Natural killer cell (primary cell): ENCODE data around the gene CLINT1. TPM values are rescaled to one million over a fixed set of nuclear protein-coding genes. Genes with fewer than 3 reads are reported as not detected.

Source experiments
- ATAC-seq, 3 donors: fragments of 150-1000 bp in 2 of 3; fragments of 200-7000 bp in 1 of 3; cut with Tn5 transposase; 1 replicate in 1 of 3; 2 replicates in 2 of 3; pipeline ENCODE4 v1.10.0; 2021; ENCODE audit warnings: mild to moderate bottlenecking in 2 of 3, moderate library complexity in 2 of 3
- DNase-seq, 2 donors: peaks; one replicate each; pipeline versions ENCODE4 v3.0.0 to v3.0.0-alpha.2; 2013 to 2021; ENCODE audit warnings: mixed read lengths in 1 of 2
- H3K27ac ChIP-seq: one replicate; pipeline ENCODE4 v1.5.1; 2013; ENCODE audit warnings: mild to moderate bottlenecking, low read length
- H3K27me3 ChIP-seq: one replicate; pipeline ENCODE4 v1.6.1; 2013; ENCODE audit warnings: low read length; ENCODE audit not compliant: control insufficient read depth, insufficient read depth
- H3K36me3 ChIP-seq: one replicate; pipeline ENCODE4 v1.6.1; 2013; ENCODE audit warnings: low read length; ENCODE audit not compliant: control insufficient read depth, insufficient read depth
- H3K4me1 ChIP-seq: one replicate; pipeline ENCODE4 v1.6.1; 2013; ENCODE audit warnings: low read length; ENCODE audit not compliant: control insufficient read depth, insufficient read depth
- H3K4me3 ChIP-seq: one replicate; pipeline ENCODE4 v1.5.1; 2013; ENCODE audit warnings: low read length
- H3K9me3 ChIP-seq: one replicate; pipeline ENCODE4 v1.6.1; 2013; ENCODE audit warnings: low read length; ENCODE audit not compliant: control insufficient read depth, insufficient read depth
- H3K27ac Mint-ChIP-seq, 2 donors: one replicate each; pipeline ENCODE4 v1.8.0; 2022; ENCODE audit warnings: mild to moderate bottlenecking in 2 of 2, mixed read lengths in 2 of 2, moderate library complexity in 1 of 2
- H3K27me3 Mint-ChIP-seq, 2 donors: one replicate each; pipeline ENCODE4 v1.8.0; 2022; ENCODE audit warnings: low read depth in 2 of 2, mixed read lengths in 2 of 2
- H3K36me3 Mint-ChIP-seq: one replicate; pipeline ENCODE4 v1.8.0; 2022; ENCODE audit warnings: mixed read lengths
- H3K4me1 Mint-ChIP-seq, 2 donors: one replicate each; pipeline ENCODE4 v1.8.0; 2022; ENCODE audit warnings: mixed read lengths in 2 of 2
- H3K4me3 Mint-ChIP-seq: one replicate; pipeline ENCODE4 v1.8.0; 2022; ENCODE audit warnings: mild to moderate bottlenecking, moderate library complexity, mixed read lengths
- H3K9me3 Mint-ChIP-seq, 2 donors: one replicate each; pipeline ENCODE4 v1.8.0; 2022; ENCODE audit warnings: mixed read lengths in 2 of 2
- CTCF ChIP-seq: fragments of 200-600 bp; IDR thresholded peaks from one replicate; pipeline ENCODE4 v1.8.0; 2022; ENCODE audit warnings: antibody characterized with exemption
- WGBS: methylation state at CpG from one replicate; pipeline ENCODE4 v1.1.7; 2013; ENCODE audit warnings: missing lambda C conversion rate; ENCODE audit not compliant: insufficient coverage; 5-methylcytosine and 5-hydroxymethylcytosine counted together
- intact Hi-C: fragments of 100-400 bp; cut with micrococcal nuclease; formaldehyde crosslinking; loops from one replicate; pipeline ENCODE4 v1.14.2; 2022
- total RNA-seq, 4 donors: library from RNA; stranded (reverse); fragments of 120-200 nt in 1 of 4; gene quantifications; one replicate each; pipeline versions ENCODE4 v1.2.3 to v1.2.4, GENCODE V29; 2013 to 2022

Gene CLINT1
- total RNA-seq, 3 donors from 2014 or later (not counting 1 experiment from before 2014, with no cell fraction given), result 111 to 156 (median 132) TPM

GRCh38 chr5:157819502-157820115 lies 39.3 kb downstream of the CLINT1 start:
- H3K9me3 Mint-ChIP-seq, result no peaks in the 10 kb centered on the region
- H3K27ac Mint-ChIP-seq, result peak overlapping the region; percentile 65 to 79
- peaks cover 12% of the 10 kb centered on the region for H3K36me3 ChIP-seq
- H3K9me3 ChIP-seq, result no peaks in the 10 kb centered on the region
- H3K4me1 ChIP-seq, result peaks cover 2% of the 10 kb centered on the region
- WGBS, result 76% methylated on average over 2 of the region's 3 CpGs
- ATAC-seq (no peak), DNase-seq (no peak)
- no peaks in the 10 kb centered on the region for H3K27me3 Mint-ChIP-seq
- H3K4me3 ChIP-seq, result no peak overlapping the region
- H3K27ac ChIP-seq, result no peak overlapping the region
- intact Hi-C loops, result loop anchor here (1.0 to 10.0 kb wide), 3 partner anchors 38 to 1295 kb away; partner anchors contain the start of gene CLINT1
- no peaks in the 10 kb centered on the region for H3K27me3 ChIP-seq
- H3K4me1 Mint-ChIP-seq, result peaks cover 36 to 53% of the 10 kb centered on the region in 2 donors
- H3K4me3 Mint-ChIP-seq, result no peak overlapping the region
- no peaks in the 10 kb centered on the region for H3K36me3 Mint-ChIP-seq
- TF ChIP-seq CTCF, result no peak

GRCh38 chr5:157818368-157818767 lies 40.6 kb downstream of the CLINT1 start:
- H3K27me3 ChIP-seq, result no peaks in the 10 kb centered on the region
- no peak overlapping the region for H3K4me3 ChIP-seq
- H3K27me3 Mint-ChIP-seq, result no peaks in the 10 kb centered on the region
- H3K27ac ChIP-seq, result no peak overlapping the region
- H3K4me1 Mint-ChIP-seq, result peaks cover 31 to 48% of the 10 kb centered on the region in 2 donors
- intact Hi-C loops, result loop anchor here (10.0 kb wide), 1 partner anchor 1296 kb away; no protein-coding TSS in a partner anchor
- WGBS, result no CpG with 5 or more reads among the region's 2 CpGs
- H3K9me3 Mint-ChIP-seq, result no peaks in the 10 kb centered on the region
- DNase-seq (no peak), ATAC-seq (no peak)
- no peak overlapping the region for H3K4me3 Mint-ChIP-seq
- TF ChIP-seq CTCF, result no peak
- H3K27ac Mint-ChIP-seq, result no peak overlapping the region
- H3K9me3 ChIP-seq, result no peaks in the 10 kb centered on the region
- peaks cover under 1% of the 10 kb centered on the region for H3K36me3 Mint-ChIP-seq
- peaks cover 4% of the 10 kb centered on the region for H3K4me1 ChIP-seq
- H3K36me3 ChIP-seq, result peaks cover 22% of the 10 kb centered on the region

GRCh38 chr5:157817928-157818327 lies 41.0 kb downstream of the CLINT1 start:
- Histone ChIP-seq H3K27me3 (no peaks in the 10 kb centered on the region), H3K4me1 (peaks cover 4% of the 10 kb centered on the region), H3K4me3 (no peak overlapping the region), H3K9me3 (no peaks in the 10 kb centered on the region), H3K27ac (no peak overlapping the region), H3K36me3 (peaks cover 26% of the 10 kb centered on the region)
- H3K4me3 Mint-ChIP-seq, result no peak overlapping the region
- DNase-seq (no peak), ATAC-seq (no peak)
- no peaks in the 10 kb centered on the region for H3K27me3 Mint-ChIP-seq
- peaks cover 4% of the 10 kb centered on the region for H3K36me3 Mint-ChIP-seq
- H3K4me1 Mint-ChIP-seq, result peaks cover 31 to 44% of the 10 kb centered on the region in 2 donors
- H3K9me3 Mint-ChIP-seq, result no peaks in the 10 kb centered on the region
- H3K27ac Mint-ChIP-seq, result no peak overlapping the region
- 97% methylated on average over 2 of the region's 2 CpGs for WGBS
- no peak for TF ChIP-seq CTCF
- intact Hi-C loops, result loop anchor here (10.0 kb wide), 1 partner anchor 1297 kb away; no protein-coding TSS in a partner anchor

GRCh38 chr5:157817387-157817702 lies 41.6 kb downstream of the CLINT1 start:
- H3K27ac Mint-ChIP-seq, result no peak overlapping the region

More at GRCh38 chr5:157817387-157817702, 41.6 kb downstream of the CLINT1 start:
- DNase-seq, result no peak
- intact Hi-C loops, result loop anchor here (10.0 kb wide), 1 partner anchor 1297 kb away; no protein-coding TSS in a partner anchor
- H3K9me3 Mint-ChIP-seq, result no peaks in the 10 kb centered on the region
- no peaks in the 10 kb centered on the region for H3K27me3 Mint-ChIP-seq
- H3K36me3 ChIP-seq, result peaks cover 32% of the 10 kb centered on the region
- ATAC-seq, result no peak
- peaks cover 7% of the 10 kb centered on the region for H3K36me3 Mint-ChIP-seq
- H3K4me1 Mint-ChIP-seq, result peaks cover 27 to 40% of the 10 kb centered on the region in 2 donors
- H3K9me3 ChIP-seq, result no peaks in the 10 kb centered on the region
- TF ChIP-seq CTCF, result no peak
- WGBS, result 71% methylated on average over 3 of the region's 5 CpGs
- H3K27ac ChIP-seq, result no peak overlapping the region
- no peak overlapping the region for H3K4me3 ChIP-seq
- H3K4me3 Mint-ChIP-seq, result no peak overlapping the region
- no peaks in the 10 kb centered on the region for H3K27me3 ChIP-seq
- peaks cover 4% of the 10 kb centered on the region for H3K4me1 ChIP-seq
